Measurements from ENCODE around the gene ACTL7B.

DNA sequence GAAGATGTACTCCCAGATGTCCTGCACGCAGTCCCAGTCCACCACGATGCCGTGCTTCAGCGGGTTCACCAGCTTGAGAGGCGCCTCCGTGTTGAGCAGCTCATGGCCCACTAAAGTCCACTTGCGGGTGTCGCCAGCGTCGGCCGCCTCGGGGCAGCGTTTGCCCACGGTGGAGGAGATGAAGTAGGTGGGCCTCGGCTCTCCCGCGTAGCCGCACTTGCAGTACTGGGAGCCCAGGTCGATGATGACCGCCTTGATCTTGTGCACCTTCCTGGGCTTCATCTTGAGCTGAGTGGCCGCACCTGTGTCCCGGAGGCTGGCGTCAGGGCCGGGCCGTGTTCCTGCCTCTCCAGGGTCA lies 278 bp downstream of the ACTL7B start:
- TF ChIP-seq, protein P1, sequence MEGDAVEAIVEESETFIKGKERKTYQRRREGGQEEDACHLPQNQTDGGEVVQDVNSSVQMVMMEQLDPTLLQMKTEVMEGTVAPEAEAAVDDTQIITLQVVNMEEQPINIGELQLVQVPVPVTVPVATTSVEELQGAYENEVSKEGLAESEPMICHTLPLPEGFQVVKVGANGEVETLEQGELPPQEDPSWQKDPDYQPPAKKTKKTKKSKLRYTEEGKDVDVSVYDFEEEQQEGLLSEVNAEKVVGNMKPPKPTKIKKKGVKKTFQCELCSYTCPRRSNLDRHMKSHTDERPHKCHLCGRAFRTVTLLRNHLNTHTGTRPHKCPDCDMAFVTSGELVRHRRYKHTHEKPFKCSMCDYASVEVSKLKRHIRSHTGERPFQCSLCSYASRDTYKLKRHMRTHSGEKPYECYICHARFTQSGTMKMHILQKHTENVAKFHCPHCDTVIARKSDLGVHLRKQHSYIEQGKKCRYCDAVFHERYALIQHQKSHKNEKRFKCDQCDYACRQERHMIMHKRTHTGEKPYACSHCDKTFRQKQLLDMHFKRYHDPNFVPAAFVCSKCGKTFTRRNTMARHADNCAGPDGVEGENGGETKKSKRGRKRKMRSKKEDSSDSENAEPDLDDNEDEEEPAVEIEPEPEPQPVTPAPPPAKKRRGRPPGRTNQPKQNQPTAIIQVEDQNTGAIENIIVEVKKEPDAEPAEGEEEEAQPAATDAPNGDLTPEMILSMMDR (conservative IDR thresholded peaks at IDR 0.05; ENCODE audit: low read depth in 2 of 2) = no peak
- no peak for TF ChIP-seq CREB1 (CRISPR knock-in tag; IDR thresholded peaks at IDR 0.05; ENCODE audit: low read depth)
- no peak for TF ChIP-seq JUNB (IDR thresholded peaks at IDR 0.05; ENCODE audit: unreplicated experiment)
- TF ChIP-seq EZH2phosphoT487 (IDR thresholded peaks at IDR 0.05; ENCODE audit: unreplicated experiment) = no peak
- TF ChIP-seq, protein P2, sequence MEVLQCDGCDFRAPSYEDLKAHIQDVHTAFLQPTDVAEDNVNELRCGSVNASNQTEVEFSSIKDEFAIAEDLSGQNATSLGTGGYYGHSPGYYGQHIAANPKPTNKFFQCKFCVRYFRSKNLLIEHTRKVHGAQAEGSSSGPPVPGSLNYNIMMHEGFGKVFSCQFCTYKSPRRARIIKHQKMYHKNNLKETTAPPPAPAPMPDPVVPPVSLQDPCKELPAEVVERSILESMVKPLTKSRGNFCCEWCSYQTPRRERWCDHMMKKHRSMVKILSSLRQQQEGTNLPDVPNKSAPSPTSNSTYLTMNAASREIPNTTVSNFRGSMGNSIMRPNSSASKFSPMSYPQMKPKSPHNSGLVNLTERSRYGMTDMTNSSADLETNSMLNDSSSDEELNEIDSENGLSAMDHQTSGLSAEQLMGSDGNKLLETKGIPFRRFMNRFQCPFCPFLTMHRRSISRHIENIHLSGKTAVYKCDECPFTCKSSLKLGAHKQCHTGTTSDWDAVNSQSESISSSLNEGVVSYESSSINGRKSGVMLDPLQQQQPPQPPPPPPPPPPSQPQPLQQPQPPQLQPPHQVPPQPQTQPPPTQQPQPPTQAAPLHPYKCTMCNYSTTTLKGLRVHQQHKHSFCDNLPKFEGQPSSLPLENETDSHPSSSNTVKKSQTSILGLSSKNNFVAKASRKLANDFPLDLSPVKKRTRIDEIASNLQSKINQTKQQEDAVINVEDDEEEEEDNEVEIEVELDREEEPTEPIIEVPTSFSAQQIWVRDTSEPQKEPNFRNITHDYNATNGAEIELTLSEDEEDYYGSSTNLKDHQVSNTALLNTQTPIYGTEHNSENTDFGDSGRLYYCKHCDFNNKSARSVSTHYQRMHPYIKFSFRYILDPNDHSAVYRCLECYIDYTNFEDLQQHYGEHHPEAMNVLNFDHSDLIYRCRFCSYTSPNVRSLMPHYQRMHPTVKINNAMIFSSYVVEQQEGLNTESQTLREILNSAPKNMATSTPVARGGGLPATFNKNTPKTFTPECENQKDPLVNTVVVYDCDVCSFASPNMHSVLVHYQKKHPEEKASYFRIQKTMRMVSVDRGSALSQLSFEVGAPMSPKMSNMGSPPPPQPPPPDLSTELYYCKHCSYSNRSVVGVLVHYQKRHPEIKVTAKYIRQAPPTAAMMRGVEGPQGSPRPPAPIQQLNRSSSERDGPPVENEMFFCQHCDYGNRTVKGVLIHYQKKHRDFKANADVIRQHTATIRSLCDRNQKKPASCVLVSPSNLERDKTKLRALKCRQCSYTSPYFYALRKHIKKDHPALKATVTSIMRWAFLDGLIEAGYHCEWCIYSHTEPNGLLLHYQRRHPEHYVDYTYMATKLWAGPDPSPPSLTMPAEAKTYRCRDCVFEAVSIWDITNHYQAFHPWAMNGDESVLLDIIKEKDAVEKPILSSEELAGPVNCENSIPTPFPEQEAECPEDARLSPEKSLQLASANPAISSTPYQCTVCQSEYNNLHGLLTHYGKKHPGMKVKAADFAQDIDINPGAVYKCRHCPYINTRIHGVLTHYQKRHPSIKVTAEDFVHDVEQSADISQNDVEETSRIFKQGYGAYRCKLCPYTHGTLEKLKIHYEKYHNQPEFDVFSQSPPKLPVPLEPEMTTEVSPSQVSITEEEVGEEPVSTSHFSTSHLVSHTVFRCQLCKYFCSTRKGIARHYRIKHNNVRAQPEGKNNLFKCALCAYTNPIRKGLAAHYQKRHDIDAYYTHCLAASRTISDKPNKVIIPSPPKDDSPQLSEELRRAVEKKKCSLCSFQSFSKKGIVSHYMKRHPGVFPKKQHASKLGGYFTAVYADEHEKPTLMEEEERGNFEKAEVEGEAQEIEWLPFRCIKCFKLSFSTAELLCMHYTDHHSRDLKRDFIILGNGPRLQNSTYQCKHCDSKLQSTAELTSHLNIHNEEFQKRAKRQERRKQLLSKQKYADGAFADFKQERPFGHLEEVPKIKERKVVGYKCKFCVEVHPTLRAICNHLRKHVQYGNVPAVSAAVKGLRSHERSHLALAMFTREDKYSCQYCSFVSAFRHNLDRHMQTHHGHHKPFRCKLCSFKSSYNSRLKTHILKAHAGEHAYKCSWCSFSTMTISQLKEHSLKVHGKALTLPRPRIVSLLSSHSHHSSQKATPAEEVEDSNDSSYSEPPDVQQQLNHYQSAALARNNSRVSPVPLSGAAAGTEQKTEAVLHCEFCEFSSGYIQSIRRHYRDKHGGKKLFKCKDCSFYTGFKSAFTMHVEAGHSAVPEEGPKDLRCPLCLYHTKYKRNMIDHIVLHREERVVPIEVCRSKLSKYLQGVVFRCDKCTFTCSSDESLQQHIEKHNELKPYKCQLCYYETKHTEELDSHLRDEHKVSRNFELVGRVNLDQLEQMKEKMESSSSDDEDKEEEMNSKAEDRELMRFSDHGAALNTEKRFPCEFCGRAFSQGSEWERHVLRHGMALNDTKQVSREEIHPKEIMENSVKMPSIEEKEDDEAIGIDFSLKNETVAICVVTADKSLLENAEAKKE (CRISPR knock-in tag; IDR thresholded peaks at IDR 0.05) = no peak
- no peak for TF ChIP-seq EZH2 (IDR thresholded peaks at IDR 0.05; ENCODE audit: low read depth, unreplicated experiment)
- no peak for TF ChIP-seq NANOG (IDR thresholded peaks at IDR 0.05; ENCODE audit: borderline replicate concordance)
- TF ChIP-seq ZNF331 (CRISPR knock-in tag; IDR thresholded peaks at IDR 0.05; ENCODE audit: low read depth) = no peak
- no peak for TF ChIP-seq POLR2AphosphoS5 (IDR thresholded peaks at IDR 0.05; ENCODE audit: low read depth)
- TF ChIP-seq REST (IDR thresholded peaks at IDR 0.05; ENCODE audit: unreplicated experiment) = no peak
- TF ChIP-seq STAT1 (IDR thresholded peaks at IDR 0.05; ENCODE audit: unreplicated experiment) = no peak
- TF ChIP-seq, protein P3, sequence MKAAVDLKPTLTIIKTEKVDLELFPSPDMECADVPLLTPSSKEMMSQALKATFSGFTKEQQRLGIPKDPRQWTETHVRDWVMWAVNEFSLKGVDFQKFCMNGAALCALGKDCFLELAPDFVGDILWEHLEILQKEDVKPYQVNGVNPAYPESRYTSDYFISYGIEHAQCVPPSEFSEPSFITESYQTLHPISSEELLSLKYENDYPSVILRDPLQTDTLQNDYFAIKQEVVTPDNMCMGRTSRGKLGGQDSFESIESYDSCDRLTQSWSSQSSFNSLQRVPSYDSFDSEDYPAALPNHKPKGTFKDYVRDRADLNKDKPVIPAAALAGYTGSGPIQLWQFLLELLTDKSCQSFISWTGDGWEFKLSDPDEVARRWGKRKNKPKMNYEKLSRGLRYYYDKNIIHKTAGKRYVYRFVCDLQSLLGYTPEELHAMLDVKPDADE (IDR thresholded peaks at IDR 0.05) = no peak

Measured in GM23338 (cell line).